GM23248 (cell line): ENCODE data around the gene CBX1.

Source experiments
- EZH2 ChIP-seq: fragments of 200-600 bp; sonication (generic); IDR thresholded peaks from 2 replicates; pipeline ENCODE4 v1.6.1; 2018; ENCODE audit warnings: antibody characterized with exemption, mild to moderate bottlenecking; ENCODE audit not compliant: insufficient read depth, poor library complexity, severe bottlenecking
- EZH2phosphoT487 ChIP-seq: fragments of 200-600 bp; sonication (generic); IDR thresholded peaks from 2 replicates; pipeline ENCODE4 v1.6.1; 2018; ENCODE audit warnings: antibody characterized with exemption, moderate library complexity, mild to moderate bottlenecking, low read depth; ENCODE audit not compliant: insufficient read depth

- no peak for TF ChIP-seq EZH2phosphoT487
- no peak for TF ChIP-seq EZH2
These were observed 56.4 kb downstream of the CBX1 start for GRCh38 chr17:48044851-48045250.
